Activated CD4-positive, alpha-beta T cell treated with anti-CD3 and anti-CD28 coated beads, Interleukin-2, amount 50 U/mL, for 1 hour (primary cell): ENCODE data around the gene SGCA.

Source experiments
- DNase-seq: peaks from one replicate; pipeline ENCODE4 v3.0.0-alpha.2; 2020

The SGCA gene

GRCh38 chr17:50184064-50184463, 18.3 kb downstream of the SGCA start:
- no peak for DNase-seq

- DNase-seq: no peak
Measured at GRCh38 chr17:50184611-50185398, 19.0 kb downstream of the SGCA start.

DNA sequence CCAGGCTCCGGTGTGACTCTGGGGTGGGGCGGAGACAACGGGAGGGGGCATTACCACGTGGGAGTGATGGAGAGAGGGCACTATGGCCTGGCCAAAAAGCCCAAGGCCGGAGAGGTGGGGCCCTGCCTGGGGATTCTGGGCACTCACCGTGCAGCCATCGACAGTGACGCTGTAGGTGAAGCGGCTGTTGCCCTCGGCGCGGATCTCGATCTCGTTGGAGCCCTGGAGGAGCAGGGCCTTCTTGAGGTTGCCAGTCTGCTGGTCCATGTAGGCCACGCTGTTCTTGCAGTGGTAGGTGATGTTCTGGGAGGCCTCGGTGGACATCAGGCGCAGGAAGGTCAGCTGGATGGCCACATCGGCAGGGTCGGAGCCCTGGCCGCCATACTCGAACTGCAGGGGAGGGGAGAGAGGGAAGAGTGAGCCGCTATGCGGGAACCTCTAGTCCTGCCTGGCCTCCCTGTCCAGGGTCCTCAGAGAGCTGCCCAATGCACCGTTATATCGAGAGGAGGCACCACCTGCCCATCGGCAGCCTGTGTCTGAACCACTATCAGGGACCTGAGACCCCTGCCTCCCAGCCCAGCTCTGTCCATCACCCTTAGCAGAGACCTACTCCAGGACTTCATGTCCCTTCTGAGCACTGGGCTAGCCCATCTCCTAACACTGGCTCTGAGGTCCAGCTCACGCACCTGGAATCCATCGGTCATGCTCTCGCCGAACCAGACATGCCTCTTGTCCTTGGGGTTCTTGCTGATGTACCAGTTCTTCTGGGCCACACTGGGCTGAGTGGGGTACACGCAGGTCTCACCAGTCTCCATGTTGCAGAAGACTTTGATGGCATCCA, 20.0 kb downstream of the SGCA start:
- no peak for DNase-seq

DNA sequence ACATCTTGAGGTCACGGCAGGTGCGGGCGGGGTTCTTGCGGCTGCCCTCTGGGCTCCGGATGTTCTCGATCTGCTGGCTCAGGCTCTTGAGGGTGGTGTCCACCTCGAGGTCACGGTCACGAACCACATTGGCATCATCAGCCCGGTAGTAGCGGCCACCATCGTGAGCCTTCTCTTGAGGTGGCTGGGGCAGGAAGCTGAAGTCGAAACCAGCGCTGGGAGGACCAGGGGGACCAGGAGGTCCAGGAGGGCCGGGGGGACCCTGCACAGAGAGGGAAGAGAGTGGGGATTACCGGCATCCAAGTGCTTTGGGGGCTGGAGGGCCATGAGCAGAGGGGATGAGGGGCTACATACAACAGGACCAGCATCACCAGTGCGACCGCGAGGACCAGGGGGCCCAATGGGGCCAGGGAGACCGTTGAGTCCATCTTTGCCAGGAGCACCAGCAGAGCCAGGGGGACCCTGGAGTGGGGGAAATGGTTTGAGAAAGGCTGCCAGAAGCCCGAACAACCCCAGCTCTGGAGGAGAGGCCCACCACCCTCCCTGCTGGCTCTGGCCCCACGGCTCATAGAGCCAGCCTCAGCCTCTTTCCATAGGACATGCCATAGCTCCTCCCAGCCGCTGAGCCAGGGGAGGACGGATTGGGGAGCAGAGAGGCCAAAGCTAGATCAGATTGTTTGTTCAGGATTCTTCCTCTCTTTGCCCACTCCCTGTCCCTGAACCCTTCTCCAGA, 21.0 kb downstream of the SGCA start:
- no peak for DNase-seq

GRCh38 chr17:50187394-50187725, 21.6 kb downstream of the SGCA start:
- no peak for DNase-seq

- no peak for DNase-seq
Measured at GRCh38 chr17:50187751-50188530, 22.1 kb downstream of the SGCA start.

GRCh38 chr17:50188531-50188920, 22.7 kb downstream of the SGCA start:
- no peak for DNase-seq

GRCh38 chr17:50188921-50189549, 23.2 kb downstream of the SGCA start:
- DNase-seq: no peak

DNA sequence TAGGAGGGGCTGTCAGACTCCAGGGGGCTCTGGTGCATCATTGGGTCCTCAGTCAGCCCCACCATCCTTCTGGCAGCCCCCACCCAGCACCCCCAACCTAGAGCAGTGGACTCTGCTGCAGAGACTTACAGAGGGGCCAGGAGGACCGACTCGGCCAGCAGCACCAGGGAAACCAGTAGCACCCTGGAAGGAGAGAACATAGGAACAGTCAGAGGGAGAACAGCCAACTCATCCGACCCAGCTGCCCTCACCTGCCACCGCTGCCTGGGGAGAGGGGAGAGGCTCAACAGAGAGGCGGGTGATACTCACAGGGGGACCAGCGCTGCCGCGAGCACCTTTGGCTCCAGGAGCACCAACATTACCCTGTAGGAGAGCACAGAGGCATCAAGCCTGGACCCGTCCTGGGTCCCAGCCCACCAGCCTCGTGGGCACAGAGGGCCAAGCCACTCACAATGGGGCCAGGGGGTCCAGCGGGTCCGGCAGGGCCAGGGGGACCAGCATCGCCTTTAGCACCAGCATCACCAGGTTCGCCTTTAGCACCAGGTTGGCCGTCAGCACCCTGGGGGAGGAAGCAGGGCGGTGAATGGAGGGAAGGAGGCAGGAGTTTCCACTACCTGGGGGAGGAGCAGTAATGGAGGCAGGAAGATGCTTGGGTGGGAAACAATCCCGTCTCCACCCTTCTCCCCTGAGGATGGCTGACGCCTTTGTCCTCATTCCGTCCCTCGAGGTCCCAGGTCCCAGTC, 23.9 kb downstream of the SGCA start:
- DNase-seq: no peak

DNA sequence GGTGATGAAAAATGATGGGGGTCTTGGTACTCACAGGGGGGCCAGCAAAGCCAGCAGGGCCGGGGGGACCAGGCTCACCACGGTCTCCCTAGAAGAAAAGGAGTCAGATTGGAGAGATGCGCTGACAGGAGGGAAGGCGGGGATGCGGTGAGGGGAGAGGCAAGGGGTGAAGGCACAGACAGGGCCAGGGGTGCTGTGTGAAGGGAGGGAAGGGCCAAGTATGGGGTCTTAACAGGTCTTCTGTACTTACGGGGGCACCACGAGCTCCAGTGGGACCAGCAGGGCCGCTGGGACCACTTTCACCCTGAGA, 24.4 kb downstream of the SGCA start:
- no peak for DNase-seq

DNA sequence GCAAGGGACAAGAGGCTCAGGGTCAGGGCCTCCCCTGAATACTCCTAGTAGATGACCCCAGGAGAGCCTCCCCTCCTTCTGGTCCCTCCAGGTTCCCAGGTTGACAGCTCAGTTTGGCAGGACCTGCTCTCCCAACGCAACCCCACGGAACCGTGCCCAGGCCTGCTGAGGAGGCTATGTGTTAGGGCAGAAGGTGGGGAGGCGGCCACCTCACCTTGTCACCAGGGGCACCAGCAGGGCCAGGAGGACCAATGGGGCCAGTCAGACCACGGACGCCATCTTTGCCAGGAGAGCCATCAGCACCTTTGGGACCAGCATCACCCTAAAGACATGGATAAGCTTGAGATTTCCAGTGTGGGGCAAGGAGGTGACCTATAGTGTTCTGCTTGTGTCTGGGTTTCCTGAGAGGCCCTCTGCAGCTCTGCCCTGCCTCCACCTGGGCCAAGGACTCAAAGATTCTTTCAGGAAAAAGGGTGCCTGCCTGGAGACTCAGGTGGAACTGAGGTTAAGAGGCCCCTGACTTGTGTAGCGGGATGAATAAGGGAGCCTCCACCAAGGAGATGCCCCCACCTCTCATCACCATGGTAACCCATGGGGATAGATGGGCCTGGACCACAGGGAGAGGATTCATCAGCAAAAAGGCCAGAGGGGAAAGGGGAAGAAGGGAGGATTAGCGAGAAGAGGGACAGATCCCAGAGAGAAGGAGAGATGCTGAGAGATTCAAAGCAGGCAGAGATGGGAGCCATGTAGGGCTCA, 25.0 kb downstream of the SGCA start:
- no peak for DNase-seq

DNA sequence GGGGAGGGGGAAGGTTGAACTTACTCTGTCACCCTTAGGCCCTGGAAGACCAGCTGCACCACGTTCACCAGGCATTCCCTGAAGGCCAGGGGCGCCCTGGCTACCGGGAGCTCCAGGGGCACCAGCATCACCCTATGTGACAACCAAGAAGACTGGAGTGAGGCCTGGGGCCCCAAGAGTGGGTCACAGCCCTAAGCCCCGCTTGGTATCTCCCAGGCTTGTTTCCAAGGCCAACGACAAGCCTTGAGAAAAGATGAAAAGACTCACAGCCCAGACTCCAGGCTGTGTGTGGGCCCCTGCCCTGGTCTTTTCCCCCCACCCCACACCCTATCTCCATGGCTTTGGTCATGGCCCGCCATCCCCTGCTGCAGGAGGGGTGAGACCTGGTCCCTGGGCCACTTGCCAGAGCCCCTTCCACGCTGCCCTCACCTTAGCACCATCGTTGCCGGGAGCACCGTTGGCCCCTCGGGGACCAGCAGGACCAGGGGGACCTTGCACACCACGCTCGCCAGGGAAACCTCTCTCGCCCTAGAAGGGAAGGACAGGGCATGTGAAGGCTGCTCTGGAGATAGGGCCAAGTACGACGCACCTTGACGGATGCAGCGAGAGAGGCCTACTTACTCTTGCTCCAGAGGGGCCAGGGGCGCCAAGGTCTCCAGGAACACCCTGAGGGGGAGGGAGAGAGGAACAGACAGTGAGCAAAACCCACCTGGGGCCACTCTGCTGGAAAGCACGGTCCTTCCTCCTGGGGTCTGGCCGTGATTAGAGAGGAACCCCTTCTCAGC, 25.7 kb downstream of the SGCA start:
- no peak for DNase-seq

GRCh38 chr17:50192144-50192617, 26.4 kb downstream of the SGCA start:
- no peak for DNase-seq

DNA sequence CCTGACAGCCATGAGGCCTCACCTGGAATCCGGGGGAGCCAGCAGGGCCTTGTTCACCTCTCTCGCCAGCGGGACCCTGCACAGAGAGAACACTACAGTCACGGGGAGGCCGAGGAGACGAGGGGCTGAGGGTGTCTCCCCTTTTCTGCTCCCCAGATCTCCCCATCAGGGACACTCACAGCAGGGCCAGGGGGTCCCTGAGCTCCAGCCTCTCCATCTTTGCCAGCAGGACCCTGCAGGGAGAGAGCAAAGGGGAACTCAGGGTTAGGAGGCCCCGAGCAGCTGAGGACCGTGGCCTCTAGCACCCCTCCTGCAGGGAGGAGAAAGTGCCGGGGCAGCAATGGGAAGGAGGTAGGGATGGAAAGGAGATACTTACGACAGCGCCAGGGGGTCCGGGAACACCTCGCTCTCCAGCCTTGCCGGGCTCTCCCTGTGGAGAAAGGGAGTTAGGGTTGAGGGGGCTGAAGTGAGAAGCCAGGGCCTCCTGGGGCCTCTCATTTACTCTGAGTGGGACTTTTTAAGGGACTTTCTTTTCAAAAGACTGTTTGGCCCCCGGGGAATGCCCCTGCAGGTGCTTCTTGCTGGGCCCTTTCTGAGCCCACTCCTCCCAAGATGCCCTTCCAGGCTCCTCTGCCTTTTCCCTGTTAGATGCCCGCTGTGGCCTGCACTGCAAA, 26.9 kb downstream of the SGCA start:
- no peak for DNase-seq

DNA sequence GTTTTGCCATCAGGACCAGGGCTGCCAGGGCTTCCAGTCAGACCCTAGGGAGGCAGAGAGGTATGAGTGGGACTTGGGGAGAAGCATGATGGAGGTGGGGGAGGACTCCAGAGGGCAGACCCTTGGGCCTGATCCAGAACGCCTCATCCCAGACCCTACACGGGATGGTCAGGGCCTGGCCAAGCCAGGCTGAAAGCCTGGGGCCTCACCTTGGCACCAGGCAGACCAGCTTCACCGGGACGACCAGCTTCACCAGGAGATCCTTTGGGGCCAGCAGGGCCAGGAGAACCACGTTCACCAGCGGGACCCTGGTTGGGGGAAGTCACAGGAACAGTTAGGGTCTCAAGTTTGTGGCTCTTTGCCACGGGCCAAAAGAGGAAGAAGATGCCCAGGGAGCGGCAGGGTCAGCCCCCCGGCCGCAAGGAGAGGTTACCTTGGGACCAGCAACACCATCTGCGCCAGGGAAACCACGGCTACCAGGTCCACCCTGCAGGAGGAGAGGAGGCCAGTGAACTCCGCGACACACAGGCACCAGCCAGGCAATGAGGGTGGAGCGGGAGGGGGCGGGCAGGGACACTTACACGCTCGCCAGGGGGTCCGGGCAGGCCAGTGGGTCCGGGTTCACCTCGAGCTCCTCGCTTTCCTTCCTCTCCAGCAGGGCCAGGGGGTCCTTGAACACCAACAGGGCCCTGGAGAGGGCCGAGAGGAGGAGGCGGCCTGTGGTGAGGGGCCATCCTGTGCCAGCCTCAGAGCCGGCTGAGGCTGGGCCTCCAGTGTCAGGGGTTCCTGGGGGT, 28.5 kb downstream of the SGCA start:
- no peak for DNase-seq

DNA sequence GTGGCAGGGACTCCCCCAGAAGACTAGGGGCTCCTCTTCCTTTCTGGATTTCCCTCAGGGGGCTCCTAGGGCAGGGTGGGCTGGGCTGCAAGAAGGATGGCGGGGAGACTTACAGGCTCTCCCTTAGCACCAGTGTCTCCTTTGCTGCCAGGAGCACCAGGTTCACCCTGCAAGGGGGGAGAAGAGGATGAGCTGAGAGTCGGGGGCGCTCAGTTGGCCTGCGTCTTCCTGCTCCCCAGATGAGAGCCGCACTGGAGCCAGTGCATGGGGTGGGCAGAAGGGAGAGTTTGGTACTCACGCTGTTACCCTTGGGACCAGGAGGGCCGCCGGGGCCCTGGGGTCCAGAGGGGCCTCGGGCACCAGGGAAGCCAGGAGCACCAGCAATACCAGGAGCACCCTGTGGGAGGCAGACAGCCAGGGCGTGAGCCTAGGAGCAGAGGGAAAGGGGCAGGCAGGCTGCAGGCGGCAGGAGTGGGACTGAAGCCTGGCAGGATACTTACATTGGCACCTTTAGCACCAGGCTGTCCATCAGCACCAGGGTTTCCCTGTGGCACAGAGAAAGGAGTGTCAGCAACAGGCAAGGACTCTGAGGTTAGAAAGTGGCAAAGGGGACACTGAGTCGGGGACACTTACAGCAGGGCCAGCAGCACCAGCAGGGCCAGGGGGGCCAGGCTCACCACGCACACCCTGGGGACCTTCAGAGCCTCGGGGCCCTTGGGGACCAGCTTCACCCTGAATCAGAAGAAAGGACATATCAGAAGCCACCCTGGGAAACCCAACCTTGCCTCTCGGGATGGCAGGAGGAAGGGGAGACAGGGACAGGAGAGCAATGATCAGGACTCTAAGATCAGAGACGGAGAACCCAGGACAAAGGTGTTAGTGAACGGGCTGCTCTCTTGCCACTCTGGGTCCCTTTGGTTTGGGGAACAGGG, 29.4 kb downstream of the SGCA start:
- DNase-seq: no peak

- no peak for DNase-seq
Measured at GRCh38 chr17:50196036-50196435, 30.2 kb downstream of the SGCA start.
